Stimulated activated naive CD4-positive, alpha-beta T cell (primary cell): ENCODE data around the gene CCDC107.
A peak's percentile ranks its signal among the peaks of the same experiment; 100 is the strongest.
"Not testable (repeated sequence)": the region's sequence is repeated elsewhere in the genome, so short reads cannot be mapped to it uniquely, and the experiment has no call there.

ENCODE experiments used
- DNase-seq, 6 experiments: peaks; one replicate each; lab custom pipeline; 2025; lab: John Stamatoyannopoulos, UW

The CCDC107 gene

GRCh38 chr9:35638751-35639150 is 19.3 kb upstream of the CCDC107 start:
- DNase-seq: peak in 4 of 6 experiments; percentile 14 to 47 (median 38)

GRCh38 chr9:35639225-35639624 is 18.9 kb upstream of the CCDC107 start:
- DNase-seq: not testable (repeated sequence)

GRCh38 chr9:35639631-35640030 is 18.5 kb upstream of the CCDC107 start:
- no peak for DNase-seq

GRCh38 chr9:35640431-35640830 is 17.7 kb upstream of the CCDC107 start:
- DNase-seq: not testable (repeated sequence)

- not testable (repeated sequence) for DNase-seq
Measured at GRCh38 chr9:35641478-35641877, 16.6 kb upstream of the CCDC107 start.

GRCh38 chr9:35643046-35643445 is 15.0 kb upstream of the CCDC107 start:
- no peak for DNase-seq

GRCh38 chr9:35645736-35646135 is 12.4 kb upstream of the CCDC107 start:
- not testable (repeated sequence) for DNase-seq

GRCh38 chr9:35646153-35646532 is 11.9 kb upstream of the CCDC107 start:
- DNase-seq: peak in 4 of 6 experiments; percentile 41 to 56 (median 49)

- peak; percentile 85 to 96 (median 90) for DNase-seq
Measured at GRCh38 chr9:35646533-35647265, 11.4 kb upstream of the CCDC107 start.

GRCh38 chr9:35649431-35650340 is 8.4 kb upstream of the CCDC107 start:
- peak; percentile 29 to 73 (median 42) for DNase-seq

- peak; percentile 11 to 48 (median 33) for DNase-seq
Measured at GRCh38 chr9:35650341-35651158, 7.5 kb upstream of the CCDC107 start, which contains the start of gene SIT1. Gene SIT1, minus strand, starts transcription at chr9:35650931. Its CDS starts 78 bp downstream, at chr9:35650853.

- DNase-seq: no peak
Measured at GRCh38 chr9:35651956-35652828, 5.9 kb upstream of the CCDC107 start.

GRCh38 chr9:35652829-35653209 is 5.3 kb upstream of the CCDC107 start:
- DNase-seq: no peak

GRCh38 chr9:35653611-35654010 is 4.5 kb upstream of the CCDC107 start:
- DNase-seq: no peak

- DNase-seq: no peak
Measured at GRCh38 chr9:35656348-35656747, 1.7 kb upstream of the CCDC107 start.

- peak in 1 of 6 experiments; percentile 32 for DNase-seq
Measured at GRCh38 chr9:35656831-35657545, 1.1 kb upstream of the CCDC107 start.

GRCh38 chr9:35657546-35658136 is 451 bp upstream of the CCDC107 start, which contains the start of gene RMRP:
Gene RMRP, minus strand, starts transcription at chr9:35658019.
- DNase-seq: peak; percentile 77 to 99 (median 88)

GRCh38 chr9:35658968-35659220 is 802 bp downstream of the CCDC107 start:
- no peak for DNase-seq

- no peak for DNase-seq
Measured at GRCh38 chr9:35659340-35659739, 1.2 kb downstream of the CCDC107 start.

GRCh38 chr9:35660966-35661415 is 2.9 kb downstream of the CCDC107 start:
- no peak for DNase-seq
